Stimulated activated CD8-positive, alpha-beta memory T cell treated with anti-CD3 and anti-CD28 coated beads, Interleukin-4, amount 100 ng/mL, for 48 hours (primary cell): ENCODE data around the gene KANSL3.
"Not testable (repeated sequence)": the region's sequence is repeated elsewhere in the genome, so short reads cannot be mapped to it uniquely, and the experiment has no call there.

Source experiments
- DNase-seq: peaks from one replicate; pipeline ENCODE4 v3.0.0-alpha.2; 2020

Gene KANSL3

DNA sequence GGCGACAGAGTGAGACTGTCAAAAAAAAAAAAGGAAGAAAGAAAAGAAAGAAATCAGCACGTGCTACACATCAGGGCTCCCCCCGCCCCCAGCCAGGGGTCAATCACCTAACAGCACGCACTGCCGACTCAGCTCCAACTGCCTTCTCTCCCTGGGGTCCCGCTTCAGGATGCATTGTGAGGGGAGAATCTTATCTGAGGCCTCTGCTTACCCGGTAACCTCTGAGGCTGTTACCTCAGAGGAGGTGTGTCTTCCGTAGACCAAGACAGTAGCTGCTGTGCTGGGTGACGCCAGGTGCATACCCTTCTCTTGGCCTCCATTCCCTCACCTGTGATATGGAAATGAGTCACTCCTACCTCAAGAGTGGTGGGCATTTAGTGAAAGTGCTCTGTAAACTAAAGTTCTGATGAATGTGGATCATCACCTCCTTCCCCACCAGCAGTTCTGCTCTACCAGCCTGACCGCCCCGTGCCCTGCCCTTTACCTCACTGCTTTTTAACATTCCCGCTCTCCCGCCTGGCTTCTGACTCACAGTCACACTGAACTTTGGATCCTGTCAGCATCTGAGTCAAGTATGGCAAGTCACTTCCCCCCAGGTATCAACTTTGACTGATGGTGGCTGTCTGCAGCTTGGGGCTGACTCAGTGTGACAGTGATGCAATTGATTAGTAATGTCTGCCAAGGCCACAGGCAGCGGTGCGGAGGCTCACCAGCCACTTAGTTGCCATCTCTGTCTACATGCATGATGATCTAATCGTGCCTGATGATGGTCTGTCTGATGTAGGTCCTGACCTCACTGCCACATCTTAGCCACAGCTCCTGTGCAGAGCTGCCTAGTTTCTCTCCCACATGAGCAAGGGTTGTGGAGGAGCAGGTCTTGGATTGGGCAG lies 81.4 kb downstream of the KANSL3 start:
- DNase-seq, result peak; percentile 77

- no peak for DNase-seq
Measured at GRCh38 chr2:96555146-96555610, 82.9 kb downstream of the KANSL3 start.

- peak; percentile 82 for DNase-seq
Measured at GRCh38 chr2:96554293-96555145, 83.6 kb downstream of the KANSL3 start.

GRCh38 chr2:96553957-96554292 lies 84.2 kb downstream of the KANSL3 start:
- DNase-seq, result not testable (repeated sequence)

- no peak for DNase-seq
Measured at GRCh38 chr2:96553176-96553956, 84.7 kb downstream of the KANSL3 start.

DNA sequence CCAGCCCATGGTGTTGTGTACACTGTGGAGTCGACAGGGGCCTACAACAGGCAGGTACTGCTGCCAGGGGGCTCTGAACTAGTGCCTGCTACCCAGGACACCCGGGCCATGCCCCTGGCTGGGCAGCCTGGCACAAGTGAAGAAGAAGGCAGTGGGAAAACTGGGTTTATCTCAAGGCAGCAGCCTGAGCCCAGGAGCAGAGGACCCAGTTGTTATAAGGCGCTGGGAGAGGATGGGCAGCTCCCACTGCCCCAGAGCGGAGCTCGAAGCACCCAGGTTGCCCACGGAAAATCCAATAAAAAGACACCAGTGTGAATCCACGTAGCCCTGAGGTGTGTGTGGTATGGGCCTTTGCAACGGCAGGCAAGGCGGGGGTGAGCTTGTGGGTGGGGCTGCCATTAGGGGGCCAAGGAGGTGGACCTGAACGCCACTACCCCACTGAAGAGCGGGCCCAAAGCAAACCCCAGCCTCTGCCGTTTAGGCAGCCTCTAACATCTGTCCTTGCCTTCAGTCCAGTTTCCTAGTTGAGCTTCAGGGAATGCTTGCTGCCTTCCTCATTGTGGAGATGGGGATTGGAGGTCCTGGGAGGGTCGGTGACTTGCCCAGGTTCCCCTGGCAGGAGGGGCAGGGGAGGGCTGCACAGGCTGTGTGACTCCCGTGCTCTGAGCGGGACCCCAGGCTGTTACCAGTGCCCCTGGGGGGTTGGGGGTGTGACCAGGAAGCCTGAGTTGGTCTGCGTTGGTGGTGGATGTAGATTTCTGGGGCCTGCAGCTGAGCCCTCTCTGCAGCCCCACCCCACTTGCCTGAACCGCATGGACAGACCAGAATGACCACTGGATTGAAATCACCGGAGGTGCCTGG lies 85.6 kb downstream of the KANSL3 start:
- no peak for DNase-seq

- DNase-seq, result no peak
Measured at GRCh38 chr2:96551605-96552314, 86.4 kb downstream of the KANSL3 start.

- DNase-seq, result no peak
Measured at GRCh38 chr2:96550787-96551604, 87.1 kb downstream of the KANSL3 start.

DNA sequence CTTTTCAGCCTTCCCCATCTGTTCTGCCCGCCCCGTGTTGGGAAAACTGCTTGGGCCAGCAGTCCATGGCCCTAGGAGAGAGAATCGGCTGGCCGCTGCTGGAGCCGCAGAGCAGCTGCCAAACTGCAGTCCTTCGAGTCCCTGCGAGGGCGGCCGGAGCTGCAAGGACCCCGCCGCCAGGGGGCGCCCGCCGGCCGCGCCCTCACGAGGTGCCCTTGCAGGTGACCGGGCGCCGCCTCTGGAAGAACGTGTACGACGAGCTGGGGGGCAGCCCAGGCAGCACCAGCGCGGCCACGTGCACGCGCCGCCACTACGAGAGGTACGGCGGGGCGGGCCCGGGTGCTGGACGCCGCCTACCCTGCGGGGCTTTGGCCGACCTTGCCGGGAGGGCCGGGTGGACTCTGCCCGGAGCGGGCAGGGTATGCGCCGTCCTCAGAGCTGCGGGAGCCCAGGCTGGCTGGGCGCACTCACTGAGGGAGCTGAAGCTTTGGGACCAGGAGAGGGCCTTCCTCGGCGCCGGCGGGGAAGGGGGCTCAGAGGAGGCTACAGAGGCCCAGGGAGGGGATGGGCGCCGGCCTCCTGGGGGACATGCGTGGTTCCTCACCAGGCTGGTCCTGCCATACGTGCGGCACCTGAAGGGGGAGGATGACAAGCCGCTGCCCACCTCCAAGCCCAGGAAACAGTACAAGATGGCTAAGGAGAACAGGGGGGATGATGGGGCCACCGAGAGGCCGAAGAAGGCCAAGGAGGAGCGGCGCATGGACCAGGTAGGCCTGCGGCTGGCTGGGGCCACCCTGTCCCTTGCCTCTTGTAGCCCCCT lies 87.9 kb downstream of the KANSL3 start:
- no peak for DNase-seq

GRCh38 chr2:96549466-96549785 lies 88.7 kb downstream of the KANSL3 start:
- no peak for DNase-seq

GRCh38 chr2:96548558-96549465 lies 89.3 kb downstream of the KANSL3 start:
- DNase-seq, result no peak

DNA sequence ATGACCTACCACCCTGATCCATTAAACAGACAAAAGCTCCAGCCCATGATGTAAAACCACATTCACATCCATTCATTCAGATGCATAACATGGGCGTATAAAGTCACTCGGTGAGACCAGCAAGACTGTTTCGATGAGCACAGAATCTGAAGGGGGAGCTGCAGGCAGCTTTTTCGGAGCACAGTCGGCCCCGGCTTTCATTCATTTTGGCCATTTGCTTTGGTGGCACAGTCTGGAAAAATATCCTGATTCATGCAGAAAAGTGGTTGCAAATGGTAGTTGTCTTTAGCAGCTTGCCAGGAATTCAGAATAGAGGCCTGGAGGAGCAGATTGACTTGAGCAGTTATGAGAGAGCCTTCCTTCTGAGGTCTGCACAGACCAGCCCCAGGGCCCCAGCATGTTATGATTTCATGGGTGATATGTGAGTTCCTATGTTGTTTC lies 90.4 kb downstream of the KANSL3 start:
- DNase-seq, result peak; percentile 8

GRCh38 chr2:96547203-96547641 lies 90.9 kb downstream of the KANSL3 start:
- no peak for DNase-seq

- no peak for DNase-seq
Measured at GRCh38 chr2:96546797-96547196, 91.3 kb downstream of the KANSL3 start.

- peak; percentile 54 for DNase-seq
Measured at GRCh38 chr2:96546321-96546720, 91.8 kb downstream of the KANSL3 start.
